HL-60 (cell line): ENCODE measurements around the gene PERCC1.

Source experiments
- DNase-seq, 2 experiments: peaks; one replicate each; pipeline ENCODE4 v3.0.0-alpha.2; 2010 to 2020; ENCODE audit warnings: low read depth in 1 of 2, low spot score in 1 of 2
- H3K27ac ChIP-seq: fragments of 250-450 bp; sonication (Bioruptor Pico); replicated peaks from 2 replicates; pipeline ENCODE4 v1.5.1; 2020; ENCODE audit warnings: mild to moderate bottlenecking, moderate library complexity
- H3K27me3 ChIP-seq: fragments of 250-450 bp; sonication (Bioruptor Pico); 2 replicates; pipeline ENCODE4 v1.5.1; 2021; ENCODE audit warnings: mild to moderate bottlenecking, moderate library complexity; ENCODE audit not compliant: insufficient read depth, poor library complexity, severe bottlenecking
- H3K4me3 ChIP-seq: replicated peaks from 2 replicates; pipeline ENCODE4 v1.5.1; 2011; ENCODE audit warnings: mild to moderate bottlenecking, control low read depth, low read length; ENCODE audit not compliant: insufficient read depth
- GABPA ChIP-seq: IDR thresholded peaks from 2 replicates; pipeline ENCODE4 v1.6.1; 2012; ENCODE audit warnings: low read depth
- POLR2AphosphoS5 ChIP-seq: IDR thresholded peaks from 2 replicates; pipeline ENCODE4 v1.6.1; 2012; ENCODE audit warnings: low read depth
- REST ChIP-seq: IDR thresholded peaks from 2 replicates; pipeline ENCODE4 v1.6.1; 2012; ENCODE audit warnings: low read depth; ENCODE audit not compliant: insufficient replicate concordance
- SPI1 ChIP-seq: IDR thresholded peaks from 2 replicates; pipeline ENCODE4 v1.6.1; 2012; ENCODE audit warnings: low read depth, mild to moderate bottlenecking, borderline replicate concordance
- TF ChIP-seq, protein P1 (sequence below): IDR thresholded peaks from one replicate; pipeline ENCODE4 v1.5.1; 2011; ENCODE audit warnings: low read length, control low read depth, inconsistent platforms; ENCODE audit not compliant: insufficient read depth

The PERCC1 gene

DNA sequence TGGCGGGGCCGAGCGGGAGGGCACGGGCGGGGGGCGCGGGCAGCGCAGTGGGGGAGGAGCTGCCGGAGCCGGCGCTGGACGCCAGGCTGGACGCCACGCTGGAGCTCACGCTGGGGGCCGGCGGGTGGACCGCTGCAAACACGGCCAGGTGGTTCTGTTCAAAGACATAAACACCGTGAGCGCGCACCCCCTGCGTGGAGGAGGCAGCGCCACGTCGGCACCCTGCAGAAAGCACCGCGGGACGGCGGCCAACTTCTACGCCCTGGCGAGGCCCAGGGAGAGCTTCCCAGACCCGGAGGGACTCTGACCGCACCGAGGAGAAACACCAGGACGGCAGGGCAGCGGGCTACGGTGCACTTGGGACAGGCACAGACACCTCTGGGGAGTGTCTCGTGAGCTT, 45.6 kb upstream of the PERCC1 start:
- no peak for DNase-seq
- no peak overlapping the region for H3K4me3 ChIP-seq
- TF ChIP-seq REST (no peak), SPI1 (no peak), POLR2AphosphoS5 (no peak)
- H3K27me3 ChIP-seq, result no peaks in the 10 kb centered on the region
- no peak overlapping the region for H3K27ac ChIP-seq

- H3K27ac ChIP-seq, result no peak overlapping the region
- no peak for TF ChIP-seq SPI1
- TF ChIP-seq REST, result no peak
- no peak for TF ChIP-seq GABPA
- no peak for TF ChIP-seq POLR2AphosphoS5
- TF ChIP-seq, protein P1, sequence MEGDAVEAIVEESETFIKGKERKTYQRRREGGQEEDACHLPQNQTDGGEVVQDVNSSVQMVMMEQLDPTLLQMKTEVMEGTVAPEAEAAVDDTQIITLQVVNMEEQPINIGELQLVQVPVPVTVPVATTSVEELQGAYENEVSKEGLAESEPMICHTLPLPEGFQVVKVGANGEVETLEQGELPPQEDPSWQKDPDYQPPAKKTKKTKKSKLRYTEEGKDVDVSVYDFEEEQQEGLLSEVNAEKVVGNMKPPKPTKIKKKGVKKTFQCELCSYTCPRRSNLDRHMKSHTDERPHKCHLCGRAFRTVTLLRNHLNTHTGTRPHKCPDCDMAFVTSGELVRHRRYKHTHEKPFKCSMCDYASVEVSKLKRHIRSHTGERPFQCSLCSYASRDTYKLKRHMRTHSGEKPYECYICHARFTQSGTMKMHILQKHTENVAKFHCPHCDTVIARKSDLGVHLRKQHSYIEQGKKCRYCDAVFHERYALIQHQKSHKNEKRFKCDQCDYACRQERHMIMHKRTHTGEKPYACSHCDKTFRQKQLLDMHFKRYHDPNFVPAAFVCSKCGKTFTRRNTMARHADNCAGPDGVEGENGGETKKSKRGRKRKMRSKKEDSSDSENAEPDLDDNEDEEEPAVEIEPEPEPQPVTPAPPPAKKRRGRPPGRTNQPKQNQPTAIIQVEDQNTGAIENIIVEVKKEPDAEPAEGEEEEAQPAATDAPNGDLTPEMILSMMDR, result no peak
- no peaks in the 10 kb centered on the region for H3K27me3 ChIP-seq
- no peak overlapping the region for H3K4me3 ChIP-seq
- DNase-seq, result no peak
Measured at GRCh38 chr16:1387331-1387730, 43.5 kb upstream of the PERCC1 start.

DNA sequence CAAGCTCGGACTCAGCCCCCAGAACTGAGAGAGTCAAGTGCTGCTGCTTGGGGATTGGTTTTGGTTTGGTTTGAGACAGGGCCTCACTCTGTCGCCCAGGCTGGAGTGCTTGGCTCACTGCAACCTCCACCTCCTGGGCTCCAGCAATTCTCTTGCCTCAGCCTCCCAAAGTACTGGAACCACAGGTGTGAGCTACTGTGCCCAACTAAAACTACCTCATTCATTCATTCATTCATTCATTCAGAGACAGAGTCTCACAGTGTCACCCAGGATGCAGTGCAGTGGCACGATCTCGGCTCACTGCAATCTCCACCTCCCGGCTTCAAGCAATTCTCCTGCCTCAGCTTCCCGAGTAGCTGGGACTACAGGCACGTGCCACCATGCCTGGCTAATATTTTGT, 41.1 kb upstream of the PERCC1 start:
- no peak for TF ChIP-seq REST
- TF ChIP-seq, protein P1, result no peak
- no peak for TF ChIP-seq POLR2AphosphoS5
- TF ChIP-seq GABPA, result no peak
- TF ChIP-seq SPI1, result no peak
- Histone ChIP-seq H3K27ac (no peak overlapping the region), H3K27me3 (no peaks in the 10 kb centered on the region), H3K4me3 (no peak overlapping the region)
- DNase-seq, result no peak
